Measurements from ENCODE around the gene ULK1.
"Not testable (repeated sequence)": the region's sequence is repeated elsewhere in the genome, so short reads cannot be mapped to it uniquely, and the experiment has no call there.

The ULK1 gene

DNA sequence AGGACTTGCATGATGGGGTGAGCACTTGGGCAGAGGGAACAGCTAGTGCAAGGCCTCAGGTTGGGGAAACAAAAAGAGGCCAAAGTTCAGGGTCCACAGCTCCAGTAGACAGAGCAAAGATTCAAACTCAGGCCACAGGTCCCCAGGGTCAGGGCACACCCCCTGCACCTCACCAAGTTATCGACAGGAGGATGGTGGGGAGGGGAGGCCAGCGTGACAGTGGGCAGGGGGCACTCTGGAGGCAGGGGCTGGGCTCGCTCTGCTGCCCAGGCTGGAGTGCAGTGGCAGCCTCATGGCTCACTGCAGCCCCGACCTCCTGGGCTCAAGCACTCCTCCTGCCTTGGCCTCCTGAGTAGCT is 32.4 kb upstream of the ULK1 start:
- DNase-seq (ENCODE audit: low read depth): no peak

DNA sequence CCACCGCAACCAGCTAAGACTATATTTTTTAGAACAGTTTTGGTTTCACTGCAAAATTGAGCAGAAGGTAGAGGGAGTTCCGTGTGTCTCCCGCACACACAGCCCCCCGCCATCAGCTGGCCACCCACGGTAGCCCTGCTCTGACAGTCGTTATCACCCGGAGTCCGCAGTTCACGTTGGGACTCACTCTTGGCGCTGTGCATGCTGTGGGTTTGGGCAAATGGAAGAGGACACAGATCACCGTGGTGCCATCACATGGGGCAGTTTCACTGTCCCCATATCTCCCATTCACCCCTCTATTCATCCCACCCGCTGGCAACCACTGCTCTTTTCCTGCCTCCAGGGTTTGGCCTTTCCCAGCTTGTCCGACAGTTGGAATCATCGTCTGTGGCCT is 31.8 kb upstream of the ULK1 start:
- DNase-seq (ENCODE audit: low read depth): no peak

DNA sequence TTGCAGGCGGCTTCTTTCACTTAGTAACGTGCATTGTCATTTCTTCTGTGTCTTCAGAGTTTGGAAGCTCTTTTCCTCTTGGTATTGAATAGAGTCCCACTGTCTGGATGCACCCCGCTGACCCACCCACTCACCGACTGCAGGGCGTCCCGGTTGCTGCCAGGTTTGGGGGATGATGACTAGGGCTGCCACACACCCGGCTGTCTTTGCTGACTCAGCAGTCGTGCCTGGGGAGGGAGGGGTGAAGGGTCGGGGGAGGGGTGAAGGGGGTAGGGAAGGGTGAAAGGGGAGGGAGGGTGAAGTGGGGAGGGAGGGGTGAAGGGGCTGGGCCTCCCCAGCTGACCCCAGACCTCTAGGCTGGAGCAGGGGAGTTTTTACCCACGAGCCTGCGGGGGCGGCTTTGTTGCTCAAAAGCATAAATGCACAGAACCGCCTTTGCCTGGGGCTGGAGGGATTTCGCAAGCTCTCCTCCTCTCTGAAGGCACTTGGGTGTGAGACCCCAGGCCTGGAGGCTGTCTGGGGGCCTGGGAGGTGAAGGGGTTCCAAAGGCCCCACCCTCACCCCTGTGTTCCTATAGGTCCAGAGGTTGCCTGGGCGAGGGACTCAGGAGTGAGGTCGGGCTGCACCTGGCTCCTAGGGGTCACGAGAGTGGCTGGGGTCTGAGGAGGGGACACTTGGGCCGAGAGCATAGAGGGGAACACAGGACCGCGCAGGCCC is 31.3 kb upstream of the ULK1 start:
- DNase-seq (ENCODE audit: low read depth): no peak

DNA sequence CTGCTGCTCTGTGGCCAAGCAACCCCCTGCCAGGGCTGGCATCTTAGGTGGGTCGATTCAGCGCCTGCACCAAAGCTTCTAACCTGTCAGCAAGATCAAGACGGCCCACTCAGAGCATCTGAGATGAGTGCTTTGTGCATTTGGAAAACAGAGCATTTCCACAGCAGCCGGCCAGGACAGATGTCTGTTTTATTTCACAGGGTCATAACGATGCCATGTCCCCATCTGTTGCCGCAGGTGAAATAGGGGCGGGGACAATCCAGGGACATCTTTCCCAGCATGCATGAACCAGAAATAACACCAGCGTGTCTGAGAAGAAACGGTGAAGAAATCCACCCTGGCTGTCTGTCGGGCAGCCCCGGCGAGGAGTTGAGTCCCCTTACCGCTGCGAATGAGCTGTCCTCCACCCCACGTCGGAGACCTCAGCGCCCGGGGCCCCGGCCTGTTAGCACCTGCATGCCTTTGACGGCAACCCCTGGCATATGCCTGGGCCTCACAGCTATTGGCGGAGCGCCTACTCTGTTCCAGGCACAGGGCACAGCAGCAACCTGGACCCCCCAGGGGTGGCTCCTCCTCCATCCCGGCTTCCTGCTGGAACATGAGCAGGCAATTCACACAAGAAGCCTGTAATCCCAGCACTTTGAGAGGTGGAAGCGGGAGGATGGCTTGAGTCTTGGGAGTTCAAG is 30.6 kb upstream of the ULK1 start:
- no peak for DNase-seq (ENCODE audit: low read depth)

DNA sequence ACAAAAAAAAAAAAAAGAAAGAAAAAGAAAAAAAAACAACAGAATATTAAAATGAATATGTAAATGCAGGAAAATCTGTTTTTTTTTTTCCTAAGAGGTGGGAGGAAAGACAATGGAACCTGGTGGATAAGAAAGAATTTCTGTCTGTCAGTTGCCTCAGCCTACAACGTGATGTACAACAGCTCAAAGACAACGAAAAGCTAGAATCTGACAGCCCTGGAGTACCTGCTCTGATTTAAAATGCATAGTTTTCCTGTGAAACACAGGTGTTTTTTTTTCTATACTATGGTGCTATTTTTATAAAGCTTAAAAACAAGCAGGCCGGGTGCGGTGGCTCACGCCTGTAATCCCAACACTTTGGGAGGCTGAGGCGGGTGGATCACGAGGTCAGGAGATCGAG is 30.0 kb upstream of the ULK1 start:
- DNase-seq (ENCODE audit: low read depth): no peak

DNA sequence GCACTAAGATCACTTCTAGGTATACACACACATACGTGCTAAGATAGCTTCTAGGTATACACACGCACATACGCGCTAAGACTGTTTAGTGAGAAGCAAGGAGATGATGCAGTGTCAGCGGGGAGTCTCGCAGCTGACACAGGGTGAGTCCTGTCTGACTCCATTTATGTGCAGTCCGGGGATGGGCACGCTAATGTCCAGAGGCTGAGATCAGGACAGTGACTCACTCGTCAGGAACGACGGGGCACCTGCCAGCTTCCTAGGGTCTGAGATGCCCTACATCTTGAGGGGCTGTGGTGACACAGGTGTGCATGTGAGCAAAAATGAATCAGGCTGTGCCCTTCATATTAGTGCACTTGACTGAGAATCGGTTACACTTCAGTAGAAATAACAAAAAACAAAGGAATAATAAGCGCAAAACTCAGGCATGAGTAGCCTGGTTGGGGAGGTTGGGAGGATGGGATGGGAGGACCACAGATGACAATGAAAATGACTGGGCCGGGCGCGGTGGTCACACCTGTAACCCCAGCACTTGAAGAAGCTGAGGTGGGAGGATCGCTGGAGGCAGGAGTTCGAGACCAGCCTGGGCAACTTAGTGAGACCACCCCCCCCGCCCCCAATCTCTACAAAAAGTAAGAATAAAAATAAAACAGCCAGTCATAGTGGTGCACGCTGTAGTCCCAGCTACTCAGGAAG is 29.1 kb upstream of the ULK1 start:
- no peak for DNase-seq (ENCODE audit: low read depth)

DNA sequence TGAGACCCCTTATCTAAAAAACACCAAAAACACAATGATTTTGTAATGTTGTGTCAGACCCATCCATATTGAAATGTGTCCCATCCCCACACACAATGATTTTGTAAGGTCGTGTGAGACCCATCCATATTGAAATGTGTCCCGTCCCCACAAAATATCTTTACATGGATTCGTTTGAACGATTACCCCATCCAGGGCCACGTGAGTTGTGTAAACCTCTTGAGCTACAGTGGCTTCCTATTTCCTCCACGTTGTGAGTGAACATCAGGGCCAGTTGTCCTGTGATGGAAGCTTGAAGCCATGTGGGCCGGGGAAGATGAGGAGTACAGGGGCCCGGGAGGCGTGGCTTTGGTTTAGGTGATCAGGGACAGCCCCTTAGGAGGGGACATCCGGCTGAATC is 27.0 kb upstream of the ULK1 start:
- no peak for DNase-seq (ENCODE audit: low read depth)

DNA sequence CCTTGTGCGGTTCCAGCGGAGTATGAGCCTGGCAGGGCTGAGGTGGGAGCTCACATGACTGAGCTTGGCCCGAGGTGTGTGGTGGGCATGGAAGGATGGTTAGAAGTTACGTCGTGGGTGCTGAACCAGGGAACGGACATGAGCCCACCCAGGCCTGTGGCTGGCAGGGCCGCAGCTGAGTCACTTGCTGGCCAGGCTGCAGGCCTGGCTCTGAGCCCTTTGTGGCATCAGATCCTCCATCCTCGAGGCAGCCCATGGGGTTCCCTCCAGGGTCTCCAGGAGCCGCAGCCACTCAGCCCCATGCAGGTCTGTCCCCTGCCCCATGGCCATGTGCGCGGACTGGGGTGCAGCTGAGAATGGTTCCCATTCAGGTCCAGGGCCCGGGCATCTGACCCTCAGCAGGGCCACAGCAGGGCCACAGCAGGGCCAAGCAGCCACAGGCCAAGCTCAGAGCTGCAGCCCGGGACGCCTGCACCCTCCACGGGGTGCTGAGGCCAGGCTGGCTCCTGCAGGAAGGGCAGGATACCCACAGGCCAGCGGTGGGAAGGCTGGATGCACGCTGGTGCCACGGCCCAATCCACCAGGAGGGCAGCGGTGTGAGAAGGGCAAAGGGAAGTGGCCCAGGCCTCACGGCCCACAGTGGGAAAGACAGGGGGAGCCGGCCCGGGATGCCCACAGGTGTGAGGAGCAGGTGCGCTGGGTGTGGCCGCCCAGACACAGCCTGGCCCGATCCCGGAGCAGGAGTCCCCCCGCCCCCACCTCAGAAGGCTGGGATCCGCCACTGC is 26.3 kb upstream of the ULK1 start:
- DNase-seq (ENCODE audit: low read depth): no peak

DNA sequence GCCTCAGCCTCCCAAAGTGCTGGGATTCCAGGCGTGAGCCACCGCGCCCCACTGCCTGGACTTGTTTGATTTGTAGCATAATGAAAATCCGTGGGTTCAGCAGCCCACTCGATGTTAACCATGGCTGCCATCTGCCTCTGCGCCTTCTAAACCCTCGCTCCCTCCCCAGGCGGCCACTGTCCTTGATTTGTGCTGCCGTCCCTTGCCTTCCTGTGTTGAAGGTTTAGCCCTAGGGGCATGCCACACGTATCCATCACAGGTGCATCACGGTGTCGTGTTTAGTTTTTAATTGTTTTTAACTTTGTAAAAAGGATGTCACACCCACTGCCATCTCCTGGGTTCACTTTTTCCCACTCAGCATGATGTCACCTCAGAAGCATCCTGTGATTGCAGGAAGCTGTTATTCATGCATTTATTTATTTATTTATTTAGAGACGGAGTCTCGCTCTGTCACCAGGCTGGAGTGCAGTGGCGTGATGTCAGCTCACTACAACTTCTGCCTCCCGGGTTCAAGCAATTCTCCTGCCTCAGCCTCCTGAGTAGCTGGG is 24.5 kb upstream of the ULK1 start:
- no peak for DNase-seq (ENCODE audit: low read depth)

DNA sequence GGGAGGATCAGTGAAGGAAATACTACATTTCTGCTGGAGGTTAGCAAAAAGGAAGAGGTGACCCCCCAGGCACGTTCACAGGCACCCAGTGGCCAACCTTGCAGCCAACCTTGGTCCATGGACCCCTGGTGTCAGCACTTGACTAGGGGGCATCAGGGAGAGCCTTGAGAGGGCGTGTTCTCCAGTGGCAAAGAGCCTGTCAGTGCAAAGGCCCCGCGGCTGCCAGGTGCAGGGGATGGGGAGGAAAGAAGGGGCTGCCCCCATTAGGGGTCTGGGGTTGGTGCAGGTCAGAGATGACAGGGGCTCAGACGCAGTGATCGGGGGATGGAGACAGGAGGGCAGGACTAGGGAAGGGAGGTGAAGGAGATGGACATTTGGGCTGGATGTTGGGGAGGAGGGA is 22.7 kb upstream of the ULK1 start:
- no peak for DNase-seq (ENCODE audit: low read depth)

DNA sequence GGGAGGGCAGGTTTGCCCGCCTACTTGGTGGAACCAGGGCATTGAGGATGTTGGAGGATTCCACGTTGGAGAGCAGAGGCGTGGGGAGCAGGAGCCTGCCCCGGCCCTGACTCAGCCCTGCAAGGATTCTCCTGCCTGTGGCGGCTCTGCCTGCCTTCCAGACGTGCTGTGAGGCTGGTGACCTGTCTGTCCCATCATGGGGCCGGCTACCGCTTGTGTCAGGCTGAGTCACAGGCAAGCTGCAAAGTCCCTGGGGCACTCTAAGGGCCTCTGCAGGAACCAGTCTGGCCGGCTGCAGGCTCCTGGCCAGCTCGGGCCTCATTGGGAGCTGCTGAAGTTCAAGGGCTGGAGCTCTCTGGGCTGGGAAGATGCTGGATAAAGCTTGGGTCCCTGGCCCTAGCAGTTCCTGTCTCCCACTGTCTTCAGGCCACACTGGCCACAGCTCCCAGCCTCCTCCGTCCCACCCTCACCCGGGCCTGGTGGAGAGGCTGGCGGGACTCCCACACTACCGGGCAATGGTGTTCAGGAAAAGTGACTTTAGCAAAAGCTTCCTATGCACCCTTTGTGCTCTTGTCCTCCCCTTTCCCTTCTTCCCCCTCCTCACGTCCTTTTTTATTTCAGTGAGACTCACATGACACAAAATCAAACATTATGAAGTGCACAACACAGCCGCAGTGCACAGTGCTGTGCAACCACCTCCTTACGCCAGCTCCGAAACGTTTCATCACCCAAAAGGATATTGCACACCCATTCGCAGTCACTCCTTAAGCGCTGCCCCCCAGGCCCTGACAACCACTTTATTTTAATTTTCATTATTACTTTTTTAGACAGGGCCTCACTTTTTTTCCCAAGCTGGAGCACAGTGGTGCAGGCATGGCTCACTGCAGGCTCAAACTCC is 22.0 kb upstream of the ULK1 start:
- DNase-seq (ENCODE audit: low read depth): no peak

DNA sequence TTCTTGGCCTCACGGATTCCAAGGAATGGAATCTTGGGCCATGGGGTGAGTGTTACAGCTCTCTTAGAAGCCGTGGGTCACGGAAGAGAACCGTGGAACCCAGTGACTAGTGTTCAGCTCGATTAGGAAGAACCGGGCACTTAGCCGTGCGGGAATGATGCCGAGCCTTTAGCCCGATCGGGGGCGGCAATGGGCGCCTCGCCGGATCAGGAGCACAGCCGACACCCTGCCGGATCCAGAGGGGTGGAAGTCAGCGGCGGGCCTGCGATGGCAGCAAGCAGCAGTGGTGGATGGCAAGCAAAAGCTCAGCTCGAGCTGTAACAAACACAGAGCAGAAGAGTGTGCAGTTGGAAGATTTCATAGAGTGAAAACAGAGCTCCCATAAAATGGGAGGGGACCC is 21.1 kb upstream of the ULK1 start:
- DNase-seq (ENCODE audit: low read depth): no peak

DNA sequence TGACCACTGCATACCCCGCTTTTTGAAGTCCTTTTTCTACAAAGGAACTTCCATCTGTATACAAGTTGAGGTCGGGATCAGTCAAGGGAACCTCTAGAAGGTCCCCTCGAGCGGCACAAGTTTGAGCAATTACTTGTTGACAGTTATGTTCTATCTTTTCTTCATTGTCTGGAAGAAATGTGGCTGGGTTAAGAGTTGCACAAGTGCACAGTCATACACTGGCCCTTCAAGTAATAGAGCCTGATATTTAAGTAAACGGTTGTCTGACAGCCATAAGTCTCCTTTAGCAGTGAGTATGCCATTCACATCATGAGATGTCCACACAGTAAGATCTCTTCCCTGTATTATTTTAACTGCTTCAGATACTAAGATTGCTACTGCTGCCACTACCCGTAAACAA is 19.4 kb upstream of the ULK1 start:
- DNase-seq (ENCODE audit: low read depth): not testable (repeated sequence)

DNA sequence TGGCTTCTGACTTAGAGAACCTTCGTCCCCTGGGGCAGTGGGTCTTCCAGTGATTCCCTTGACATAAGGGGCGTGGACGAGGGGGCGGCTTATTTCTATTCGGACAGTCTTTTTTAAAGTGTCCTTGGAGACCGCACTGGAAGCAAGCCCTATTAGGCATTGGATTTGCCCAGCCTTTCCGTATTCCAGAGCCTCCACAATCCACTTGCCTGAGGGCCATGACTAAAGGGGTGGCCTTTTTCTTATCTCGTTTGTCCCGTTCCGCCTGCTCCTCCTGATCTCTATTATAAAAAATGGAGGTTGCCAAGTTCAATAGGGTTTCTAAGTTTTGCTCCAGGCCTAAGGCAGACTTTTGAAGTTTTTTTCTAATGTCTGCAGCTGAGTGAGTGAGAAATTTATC is 17.2 kb upstream of the ULK1 start:
- not testable (repeated sequence) for DNase-seq (ENCODE audit: low read depth)

DNA sequence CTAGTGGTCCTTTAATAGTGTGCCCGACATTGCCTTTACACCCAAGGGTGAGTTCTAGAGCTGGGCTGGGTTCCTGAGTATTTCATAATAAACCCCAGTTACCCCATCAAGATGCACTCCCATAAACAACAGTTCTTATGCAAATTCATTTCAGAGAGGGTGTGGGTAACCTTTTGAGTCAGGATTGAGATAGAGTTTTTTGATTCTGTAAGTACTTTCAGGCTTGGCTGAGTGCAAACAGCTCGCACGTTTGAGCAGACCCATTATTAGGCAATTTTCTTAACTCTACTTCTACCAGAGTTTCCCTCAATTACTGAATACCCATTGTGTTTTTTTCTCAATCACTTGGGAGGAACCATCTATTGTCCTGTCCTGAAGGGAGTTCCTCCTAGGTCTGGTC is 16.0 kb upstream of the ULK1 start:
- DNase-seq (ENCODE audit: low read depth): not testable (repeated sequence)

DNA sequence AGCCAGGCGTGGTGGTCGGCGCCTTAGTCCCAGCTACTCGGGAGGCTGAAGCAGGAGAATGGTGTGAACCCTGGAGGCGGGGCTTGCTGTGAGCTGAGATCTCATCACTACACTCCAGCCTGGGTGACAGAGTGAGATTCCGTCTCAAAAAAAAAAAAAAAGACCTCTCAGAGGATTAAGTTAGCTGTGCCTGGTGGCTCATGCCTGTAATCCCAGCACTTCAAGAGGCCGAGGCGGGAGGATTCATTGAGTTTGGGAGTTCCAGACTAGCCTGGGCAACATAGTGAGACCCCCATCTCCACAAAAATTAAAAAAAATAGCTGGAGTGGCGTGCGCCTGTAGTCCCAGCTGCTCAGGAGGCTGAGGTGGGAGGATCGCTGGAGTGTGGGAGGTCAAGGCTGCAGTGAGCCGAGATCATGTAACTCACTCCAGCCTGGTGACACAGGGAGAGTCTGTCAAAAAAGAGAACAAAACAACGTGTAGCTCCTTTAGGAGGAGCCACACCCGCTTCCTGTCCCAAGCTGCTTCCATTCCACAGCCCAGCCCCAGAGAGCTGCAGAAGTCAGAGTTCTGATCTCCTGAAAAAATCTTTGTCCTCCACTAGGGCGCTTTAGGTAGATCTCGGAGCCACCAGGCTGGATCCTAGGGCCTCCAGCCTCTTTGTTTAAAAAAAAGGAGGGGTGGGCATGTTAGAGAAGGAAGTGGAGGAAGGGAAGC is 11.5 kb upstream of the ULK1 start:
- no peak for DNase-seq (ENCODE audit: low read depth)

DNA sequence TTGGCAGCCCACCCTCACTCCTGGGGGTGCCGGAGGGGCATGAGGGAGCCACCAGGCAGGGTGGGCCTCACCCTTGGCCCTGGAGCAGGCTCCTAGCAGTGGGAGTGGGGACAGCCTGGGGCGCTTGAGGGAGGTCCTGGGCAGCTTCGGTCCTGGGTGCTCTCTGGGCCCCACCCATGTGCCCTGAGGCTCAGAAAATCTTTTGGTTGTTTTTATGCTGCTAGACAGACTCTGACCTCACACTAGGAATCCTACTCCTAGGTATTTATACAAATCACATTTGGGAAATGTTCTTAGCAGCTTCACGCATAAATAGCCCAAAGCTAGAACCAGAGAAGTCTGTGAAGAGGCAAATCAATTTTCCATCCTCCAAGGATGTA is 10.9 kb upstream of the ULK1 start:
- DNase-seq (ENCODE audit: low read depth): no peak

DNA sequence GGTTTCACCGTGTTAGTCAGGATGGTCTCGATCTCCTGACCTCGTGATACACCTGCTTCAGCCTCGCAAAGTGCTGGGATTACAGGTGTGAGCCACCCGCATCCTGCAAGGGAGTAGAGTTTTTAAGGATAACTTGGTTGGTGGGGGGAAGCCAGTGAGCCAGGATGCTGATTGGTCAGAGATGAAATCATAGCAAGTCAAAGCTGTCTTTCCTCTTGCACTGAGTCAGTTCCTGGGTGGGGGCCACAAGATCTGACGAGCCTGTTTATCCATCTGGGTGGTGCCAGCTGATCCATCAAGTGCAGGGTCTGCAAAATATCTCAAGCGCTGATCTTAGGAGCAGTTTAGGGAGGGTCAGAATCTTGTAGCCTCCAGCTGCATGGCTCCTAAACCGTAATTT is 9.3 kb upstream of the ULK1 start:
- not testable (repeated sequence) for DNase-seq (ENCODE audit: low read depth)

DNA sequence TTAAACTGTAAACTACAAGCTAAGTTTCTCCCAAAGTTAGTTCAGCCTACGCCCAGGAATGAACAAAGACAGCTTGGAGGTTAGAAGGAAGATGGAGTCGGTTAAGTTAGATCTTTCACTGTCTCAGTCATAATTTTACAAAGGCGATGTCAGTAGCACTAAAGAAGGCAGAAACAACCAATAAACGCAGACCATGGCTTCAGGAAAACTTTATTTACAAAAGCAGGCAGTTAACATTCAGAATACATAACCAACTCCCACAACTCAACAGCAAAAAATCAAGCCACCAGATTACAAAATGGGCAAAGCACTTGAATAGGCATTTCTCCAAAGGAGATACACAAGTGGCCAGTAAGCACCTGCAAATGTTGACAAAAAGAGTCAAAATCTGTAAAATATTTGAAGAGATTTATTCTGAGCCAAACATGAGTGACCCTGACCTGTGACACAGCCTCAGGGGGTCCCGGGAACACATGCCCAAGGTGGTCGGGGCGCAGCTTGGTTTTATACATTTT is 8.8 kb upstream of the ULK1 start:
- DNase-seq (ENCODE audit: low read depth): no peak

DNA sequence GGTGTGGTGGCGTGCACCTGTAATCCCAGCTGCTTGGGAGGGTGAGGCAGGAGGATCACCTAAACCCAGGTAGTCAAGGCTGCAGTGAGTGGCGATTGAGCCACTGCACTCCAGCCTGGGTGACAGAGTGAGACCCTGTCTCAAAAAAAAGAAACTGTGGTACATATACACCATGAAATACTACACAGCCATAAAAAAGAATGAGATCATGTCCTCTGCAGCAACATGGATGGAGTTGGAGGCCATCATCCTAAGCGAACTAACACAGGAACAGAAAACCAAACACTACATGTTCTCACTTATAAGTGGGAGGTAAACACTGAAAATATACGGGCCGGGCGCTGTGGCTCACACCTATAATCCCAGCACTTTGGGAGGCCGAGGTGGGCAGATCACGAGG is 2.7 kb upstream of the ULK1 start:
- not testable (repeated sequence) for DNase-seq (ENCODE audit: low read depth)
